ENCODE data around the gene TMEM63B.

DNA sequence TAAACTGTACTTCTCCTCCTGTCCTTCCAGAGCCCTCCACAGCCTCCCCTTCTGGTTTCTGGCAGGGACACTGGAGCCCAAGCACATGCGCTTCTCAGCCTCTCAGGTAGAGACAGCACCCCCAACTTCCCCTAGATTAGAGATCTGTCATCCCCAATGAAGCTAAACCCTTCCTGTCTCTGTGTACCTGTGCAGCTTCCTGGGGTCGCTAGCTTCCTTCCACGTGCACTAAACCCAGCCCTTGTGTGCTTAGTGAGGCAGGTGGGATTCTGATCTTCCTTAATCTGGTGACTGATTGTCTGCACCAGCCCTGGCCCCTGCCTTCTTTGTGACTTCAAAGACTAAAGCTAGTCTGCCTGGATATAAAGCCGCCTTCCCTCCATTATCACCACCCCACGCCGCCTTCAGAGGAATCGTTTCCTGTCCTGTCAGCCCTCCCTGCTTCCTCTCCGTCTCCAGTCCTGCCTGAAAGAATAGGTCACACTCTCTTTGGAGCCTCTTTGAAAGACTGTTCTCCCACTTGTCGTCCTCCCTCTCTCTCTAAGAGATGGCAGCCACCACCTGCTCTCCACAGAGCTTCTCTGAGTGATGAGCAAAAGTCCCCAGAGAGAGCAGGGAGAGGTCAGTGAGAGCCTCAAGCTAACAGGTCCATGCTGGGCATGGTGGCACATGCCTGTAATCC is 58.7 kb downstream of the TMEM63B start:
- TF ChIP-seq, protein P1, sequence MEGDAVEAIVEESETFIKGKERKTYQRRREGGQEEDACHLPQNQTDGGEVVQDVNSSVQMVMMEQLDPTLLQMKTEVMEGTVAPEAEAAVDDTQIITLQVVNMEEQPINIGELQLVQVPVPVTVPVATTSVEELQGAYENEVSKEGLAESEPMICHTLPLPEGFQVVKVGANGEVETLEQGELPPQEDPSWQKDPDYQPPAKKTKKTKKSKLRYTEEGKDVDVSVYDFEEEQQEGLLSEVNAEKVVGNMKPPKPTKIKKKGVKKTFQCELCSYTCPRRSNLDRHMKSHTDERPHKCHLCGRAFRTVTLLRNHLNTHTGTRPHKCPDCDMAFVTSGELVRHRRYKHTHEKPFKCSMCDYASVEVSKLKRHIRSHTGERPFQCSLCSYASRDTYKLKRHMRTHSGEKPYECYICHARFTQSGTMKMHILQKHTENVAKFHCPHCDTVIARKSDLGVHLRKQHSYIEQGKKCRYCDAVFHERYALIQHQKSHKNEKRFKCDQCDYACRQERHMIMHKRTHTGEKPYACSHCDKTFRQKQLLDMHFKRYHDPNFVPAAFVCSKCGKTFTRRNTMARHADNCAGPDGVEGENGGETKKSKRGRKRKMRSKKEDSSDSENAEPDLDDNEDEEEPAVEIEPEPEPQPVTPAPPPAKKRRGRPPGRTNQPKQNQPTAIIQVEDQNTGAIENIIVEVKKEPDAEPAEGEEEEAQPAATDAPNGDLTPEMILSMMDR (IDR thresholded peaks at IDR 0.05): no peak
- TF ChIP-seq RCOR1 (IDR thresholded peaks at IDR 0.05; ENCODE audit: low read depth, low read length) (no peak), RARB (CRISPR knock-in tag; IDR thresholded peaks at IDR 0.05) (no peak), POLR2A (IDR thresholded peaks at IDR 0.05; ENCODE audit: low read length) (no peak), NR3C1 (IDR thresholded peaks at IDR 0.05) (no peak), HEYL (CRISPR knock-in tag; IDR thresholded peaks at IDR 0.05) (no peak), MAZ (IDR thresholded peaks at IDR 0.05; ENCODE audit: borderline replicate concordance, low read depth, low read length) (no peak), SMC3 (IDR thresholded peaks at IDR 0.05) (no peak), RNF2 (IDR thresholded peaks at IDR 0.05; ENCODE audit: borderline replicate concordance, low read depth) (no peak), ZNF302 (CRISPR knock-in tag; IDR thresholded peaks at IDR 0.05) (no peak), JUNB (IDR thresholded peaks at IDR 0.05) (no peak), EP300 (IDR thresholded peaks at IDR 0.05) (no peak), CBX8 (IDR thresholded peaks at IDR 0.05) (no peak)
- TF ChIP-seq, protein P2, sequence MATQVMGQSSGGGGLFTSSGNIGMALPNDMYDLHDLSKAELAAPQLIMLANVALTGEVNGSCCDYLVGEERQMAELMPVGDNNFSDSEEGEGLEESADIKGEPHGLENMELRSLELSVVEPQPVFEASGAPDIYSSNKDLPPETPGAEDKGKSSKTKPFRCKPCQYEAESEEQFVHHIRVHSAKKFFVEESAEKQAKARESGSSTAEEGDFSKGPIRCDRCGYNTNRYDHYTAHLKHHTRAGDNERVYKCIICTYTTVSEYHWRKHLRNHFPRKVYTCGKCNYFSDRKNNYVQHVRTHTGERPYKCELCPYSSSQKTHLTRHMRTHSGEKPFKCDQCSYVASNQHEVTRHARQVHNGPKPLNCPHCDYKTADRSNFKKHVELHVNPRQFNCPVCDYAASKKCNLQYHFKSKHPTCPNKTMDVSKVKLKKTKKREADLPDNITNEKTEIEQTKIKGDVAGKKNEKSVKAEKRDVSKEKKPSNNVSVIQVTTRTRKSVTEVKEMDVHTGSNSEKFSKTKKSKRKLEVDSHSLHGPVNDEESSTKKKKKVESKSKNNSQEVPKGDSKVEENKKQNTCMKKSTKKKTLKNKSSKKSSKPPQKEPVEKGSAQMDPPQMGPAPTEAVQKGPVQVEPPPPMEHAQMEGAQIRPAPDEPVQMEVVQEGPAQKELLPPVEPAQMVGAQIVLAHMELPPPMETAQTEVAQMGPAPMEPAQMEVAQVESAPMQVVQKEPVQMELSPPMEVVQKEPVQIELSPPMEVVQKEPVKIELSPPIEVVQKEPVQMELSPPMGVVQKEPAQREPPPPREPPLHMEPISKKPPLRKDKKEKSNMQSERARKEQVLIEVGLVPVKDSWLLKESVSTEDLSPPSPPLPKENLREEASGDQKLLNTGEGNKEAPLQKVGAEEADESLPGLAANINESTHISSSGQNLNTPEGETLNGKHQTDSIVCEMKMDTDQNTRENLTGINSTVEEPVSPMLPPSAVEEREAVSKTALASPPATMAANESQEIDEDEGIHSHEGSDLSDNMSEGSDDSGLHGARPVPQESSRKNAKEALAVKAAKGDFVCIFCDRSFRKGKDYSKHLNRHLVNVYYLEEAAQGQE (IDR thresholded peaks at IDR 0.05): no peak
